WI38 (cell line): ENCODE data around the gene ME1.
"Not testable (repeated sequence)": the region's sequence is repeated elsewhere in the genome, so short reads cannot be mapped to it uniquely, and the experiment has no call there.

Experiments
- H3K4me3 ChIP-seq: 2 replicates; pipeline ENCODE4 v1.5.1; 2011; ENCODE audit warnings: low read depth, mild to moderate bottlenecking, control low read depth, low read length
- TF ChIP-seq, protein P1 (sequence below): IDR thresholded peaks from 2 replicates; pipeline ENCODE4 v1.5.1; 2012; ENCODE audit warnings: low read depth, mild to moderate bottlenecking, control low read depth, low read length

ME1 gene

DNA sequence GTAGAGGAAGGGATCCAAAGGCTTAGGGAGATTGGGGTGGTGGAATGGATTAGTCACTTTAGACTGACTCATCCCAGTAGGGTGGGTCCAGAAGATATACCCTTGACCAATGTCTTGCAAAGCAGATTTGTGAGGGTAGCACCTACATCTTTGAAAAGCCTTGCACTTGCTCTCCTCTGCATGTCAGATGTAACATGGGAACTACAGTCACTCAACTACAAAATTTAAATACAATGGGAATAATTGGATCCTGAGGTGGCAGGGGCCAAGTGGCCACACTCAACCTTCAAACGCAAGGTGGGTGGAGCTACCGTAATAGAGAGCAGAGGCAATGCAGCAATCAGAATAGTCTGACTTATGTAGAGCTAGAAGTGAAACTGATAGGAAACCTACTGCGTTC is 71.2 kb downstream of the ME1 start:
- H3K4me3 ChIP-seq, result no peak overlapping the region
- TF ChIP-seq, protein P1, sequence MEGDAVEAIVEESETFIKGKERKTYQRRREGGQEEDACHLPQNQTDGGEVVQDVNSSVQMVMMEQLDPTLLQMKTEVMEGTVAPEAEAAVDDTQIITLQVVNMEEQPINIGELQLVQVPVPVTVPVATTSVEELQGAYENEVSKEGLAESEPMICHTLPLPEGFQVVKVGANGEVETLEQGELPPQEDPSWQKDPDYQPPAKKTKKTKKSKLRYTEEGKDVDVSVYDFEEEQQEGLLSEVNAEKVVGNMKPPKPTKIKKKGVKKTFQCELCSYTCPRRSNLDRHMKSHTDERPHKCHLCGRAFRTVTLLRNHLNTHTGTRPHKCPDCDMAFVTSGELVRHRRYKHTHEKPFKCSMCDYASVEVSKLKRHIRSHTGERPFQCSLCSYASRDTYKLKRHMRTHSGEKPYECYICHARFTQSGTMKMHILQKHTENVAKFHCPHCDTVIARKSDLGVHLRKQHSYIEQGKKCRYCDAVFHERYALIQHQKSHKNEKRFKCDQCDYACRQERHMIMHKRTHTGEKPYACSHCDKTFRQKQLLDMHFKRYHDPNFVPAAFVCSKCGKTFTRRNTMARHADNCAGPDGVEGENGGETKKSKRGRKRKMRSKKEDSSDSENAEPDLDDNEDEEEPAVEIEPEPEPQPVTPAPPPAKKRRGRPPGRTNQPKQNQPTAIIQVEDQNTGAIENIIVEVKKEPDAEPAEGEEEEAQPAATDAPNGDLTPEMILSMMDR, result no peak

DNA sequence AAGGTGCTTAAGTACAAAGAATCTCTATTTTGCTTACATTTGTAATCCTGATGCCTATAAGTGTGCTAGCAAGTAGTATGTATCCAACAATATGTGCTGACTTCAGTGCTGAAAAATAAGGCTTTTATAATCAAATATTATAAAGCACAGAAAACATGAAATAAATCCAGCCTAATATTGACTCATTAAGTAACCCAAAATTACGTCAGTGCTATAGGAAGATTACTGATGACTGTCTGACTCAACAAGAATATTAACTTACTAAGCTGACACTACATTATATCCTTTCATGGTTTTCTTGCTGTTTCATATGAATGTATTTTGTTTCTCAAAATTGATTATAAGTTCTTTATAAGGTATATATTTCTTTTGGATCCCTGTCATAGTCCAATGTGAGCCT is 76.1 kb downstream of the ME1 start:
- no peak overlapping the region for H3K4me3 ChIP-seq

DNA sequence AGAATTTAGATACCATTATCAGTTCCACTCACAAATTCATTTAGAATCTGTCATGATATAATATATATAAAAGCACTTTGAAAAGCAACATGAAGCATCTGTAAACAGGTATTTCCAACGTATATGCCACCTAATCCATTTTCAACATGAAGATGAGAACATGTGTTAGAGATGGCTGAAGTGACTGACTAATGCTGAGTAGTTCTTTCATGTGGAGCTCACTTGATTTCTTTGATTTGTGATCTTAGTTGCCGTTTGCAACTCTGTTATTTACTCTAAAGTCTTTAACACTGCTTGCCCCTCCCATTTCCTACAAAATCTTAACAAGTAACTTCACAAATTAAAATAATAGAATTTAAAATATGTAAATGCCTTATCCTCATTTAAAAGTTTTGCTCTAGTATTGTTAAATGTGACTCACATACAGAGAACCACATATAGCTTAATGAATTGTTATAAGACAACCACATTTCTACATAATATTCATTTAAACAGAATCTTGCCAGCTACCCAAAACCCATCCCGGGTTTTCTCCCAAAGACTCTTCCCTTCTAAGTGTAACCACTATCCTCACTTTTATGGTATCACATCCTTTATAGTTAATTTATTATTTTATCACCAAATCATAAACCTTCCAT is 78.3 kb downstream of the ME1 start:
- TF ChIP-seq, protein P1, result no peak
- no peak overlapping the region for H3K4me3 ChIP-seq

More for the DNA sequence above, 76.1 kb downstream of the ME1 start:
- TF ChIP-seq, protein P1, result no peak

DNA sequence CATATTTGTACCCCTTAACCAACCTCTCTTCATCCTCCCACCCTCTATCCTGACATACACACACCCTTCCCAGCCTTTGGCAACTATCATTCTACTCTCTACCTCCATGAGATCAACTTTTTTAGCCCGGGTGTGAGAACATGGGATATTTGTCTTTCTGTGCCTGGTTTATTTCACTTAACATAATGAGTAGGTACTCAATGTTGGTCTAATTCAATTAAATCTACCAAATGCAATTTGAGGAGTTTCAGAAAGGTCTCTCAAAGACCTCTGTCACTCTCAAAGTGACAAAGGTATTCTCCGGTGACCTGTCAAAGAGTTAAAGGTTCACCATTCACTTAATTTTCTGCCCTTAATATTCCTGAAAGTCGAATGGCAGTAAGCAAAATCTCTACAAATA is 87.7 kb downstream of the ME1 start:
- H3K4me3 ChIP-seq, result no peak overlapping the region
- TF ChIP-seq, protein P1, result no peak

DNA sequence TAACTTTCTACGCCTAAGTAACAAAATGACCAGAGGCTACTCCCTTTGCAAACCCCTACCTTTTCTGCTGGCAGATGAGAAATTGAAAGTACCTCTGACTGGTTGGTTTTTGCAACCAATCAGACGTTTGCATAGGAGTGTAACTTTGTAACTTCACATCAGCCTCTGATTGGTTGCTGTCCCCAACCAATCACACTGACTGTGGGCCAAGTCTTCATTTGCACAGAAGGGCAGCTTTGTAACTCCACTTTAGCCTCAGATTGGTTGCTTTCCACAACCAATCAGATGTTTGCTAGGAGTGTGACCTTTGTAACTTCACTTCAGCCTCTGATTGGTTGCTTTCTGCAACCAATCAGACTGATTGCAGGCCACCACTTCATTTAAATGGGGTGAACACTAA is 89.1 kb downstream of the ME1 start:
- TF ChIP-seq, protein P1, result no peak
- H3K4me3 ChIP-seq, result no peak overlapping the region

DNA sequence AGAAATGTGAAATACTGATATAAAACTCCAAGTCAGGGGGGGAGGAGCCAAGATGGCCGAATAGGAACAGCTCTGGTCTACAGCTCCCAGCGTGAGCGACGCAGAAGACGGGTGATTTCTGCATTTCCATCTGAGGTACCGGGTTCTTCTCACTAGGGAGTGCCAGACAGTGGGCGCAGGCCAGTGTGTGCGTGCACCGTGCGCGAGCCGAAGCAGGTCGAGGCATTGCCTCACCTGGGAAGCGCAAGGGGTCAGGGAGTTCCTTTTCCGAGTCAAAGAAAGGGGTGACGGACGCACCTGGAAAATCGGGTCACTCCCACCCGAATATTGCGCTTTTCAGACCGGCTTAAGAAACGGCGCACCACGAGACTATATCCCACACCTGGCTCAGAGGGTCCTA is 96.9 kb downstream of the ME1 start:
- not testable (repeated sequence) for H3K4me3 ChIP-seq

DNA sequence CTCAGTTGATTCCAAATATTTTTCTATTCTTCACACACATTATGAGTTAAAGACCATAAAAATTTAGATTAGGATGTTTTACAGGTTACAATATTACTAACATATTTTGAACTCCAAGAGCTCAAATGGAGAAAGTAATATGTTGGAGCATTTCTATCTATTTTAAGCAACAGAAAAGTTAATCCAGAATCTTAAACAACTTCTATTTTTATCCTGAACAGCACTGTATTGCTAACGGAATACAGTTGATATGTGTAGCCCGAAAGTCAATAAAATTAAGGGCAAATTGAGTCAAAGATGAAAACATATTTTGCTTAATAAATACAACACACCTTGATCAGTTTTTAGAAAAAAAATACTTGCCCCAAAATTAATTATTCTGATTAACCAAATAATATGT is 97.4 kb downstream of the ME1 start:
- TF ChIP-seq, protein P1, result no peak
- no peak overlapping the region for H3K4me3 ChIP-seq

DNA sequence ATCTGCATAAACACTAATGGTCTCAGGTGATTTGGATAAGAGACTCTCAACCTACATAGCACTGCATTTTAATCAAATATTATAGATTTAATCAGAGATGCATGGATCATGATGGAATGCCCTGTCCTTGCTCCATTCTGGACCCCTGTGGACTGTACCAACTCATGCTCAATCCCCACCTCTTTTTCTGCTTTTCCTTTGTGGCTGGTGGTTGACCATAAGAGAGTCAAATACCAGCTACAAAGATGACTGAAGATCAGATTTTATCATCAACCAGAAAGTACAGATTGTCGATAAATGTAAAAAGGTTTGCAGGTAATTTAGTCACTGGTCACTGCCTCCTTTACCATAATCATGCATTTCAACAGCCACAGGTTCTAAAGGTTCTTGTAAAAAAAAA is 116.2 kb downstream of the ME1 start:
- TF ChIP-seq, protein P1, result no peak
- no peak overlapping the region for H3K4me3 ChIP-seq
